ENCODE results near the gene SOX10. TPM values are rescaled to one million over a fixed set of nuclear protein-coding genes. Genes with fewer than 3 reads are reported as not detected.

Gene SOX10
- total and polyA plus RNA-seq, 12 donors: 0.11 to 3.8 (median 1.1) TPM

- TF ChIP-seq CTCF (IDR thresholded peaks at IDR 0.05): no peak
- DNase-seq: peak; percentile 19 to 53
- H3K27me3 ChIP-seq: no peaks in the 10 kb centered on the region
- H3K36me3 ChIP-seq: peaks cover 0 to 15% (median 0%) of the 10 kb centered on the region in 9 donors
- 49 to 60% methylated on average over 5 of the region's 5 CpGs for WGBS, 2 donors
- no peaks in the 10 kb centered on the region for H3K9me3 ChIP-seq
- intact Hi-C loops (cut with DNase I): no loop called here
- H3K27ac ChIP-seq: no peak overlapping the region
- peaks cover 0 to 10% (median 0%) of the 10 kb centered on the region in 9 donors for H3K4me1 ChIP-seq
- H3K4me3 ChIP-seq: no peak overlapping the region
- peak in 4 of 8 donors; percentile 22 to 53 (median 43) for ATAC-seq
These were observed 5.9 kb upstream of the SOX10 start for GRCh38 chr22:37990301-37990700.

- H3K4me1 ChIP-seq: peaks cover 0 to 10% (median 0%) of the 10 kb centered on the region in 9 donors
- DNase-seq: no peak
- intact Hi-C loops (cut with DNase I): no loop called here
- no peak overlapping the region for H3K4me3 ChIP-seq
- H3K27ac ChIP-seq: no peak overlapping the region
- H3K9me3 ChIP-seq: no peaks in the 10 kb centered on the region
- H3K27me3 ChIP-seq: no peaks in the 10 kb centered on the region
- ATAC-seq: peak in 2 of 8 donors; percentile 10 to 25
- H3K36me3 ChIP-seq: peaks cover 0 to 15% (median 0%) of the 10 kb centered on the region in 9 donors
- 87 to 94% methylated on average over 14 of the region's 14 CpGs for WGBS, 2 donors
- no peak for TF ChIP-seq CTCF (IDR thresholded peaks at IDR 0.05)
These were observed 5.0 kb upstream of the SOX10 start for GRCh38 chr22:37989146-37990045.

- no peak overlapping the region for H3K27ac ChIP-seq
- intact Hi-C loops (cut with DNase I): no loop called here
- TF ChIP-seq CTCF (IDR thresholded peaks at IDR 0.05): no peak
- no peaks in the 10 kb centered on the region for H3K9me3 ChIP-seq
- 86 to 91% methylated on average over 6 to 7 of the region's 7 CpGs for WGBS, 2 donors
- peaks cover 0 to 15% (median 0%) of the 10 kb centered on the region in 9 donors for H3K36me3 ChIP-seq
- H3K4me3 ChIP-seq: no peak overlapping the region
- no peaks in the 10 kb centered on the region for H3K27me3 ChIP-seq
- DNase-seq: no peak
- H3K4me1 ChIP-seq: peaks cover 0 to 13% (median 0%) of the 10 kb centered on the region in 9 donors
- no peak for ATAC-seq
These were observed 2.0 kb upstream of the SOX10 start for GRCh38 chr22:37986371-37986770.

GRCh38 chr22:37985751-37986281 lies 1.5 kb upstream of the SOX10 start:
- TF ChIP-seq CTCF (IDR thresholded peaks at IDR 0.05): no peak
- no peaks in the 10 kb centered on the region for H3K27me3 ChIP-seq
- H3K27ac ChIP-seq: no peak overlapping the region
- H3K4me1 ChIP-seq: peaks cover 0 to 19% (median 2%) of the 10 kb centered on the region in 9 donors
- WGBS, 2 donors: 88 to 92% methylated on average over 27 of the region's 27 CpGs
- no peak for DNase-seq
- no peak overlapping the region for H3K4me3 ChIP-seq
- ATAC-seq: no peak
- H3K9me3 ChIP-seq: no peaks in the 10 kb centered on the region
- intact Hi-C loops (cut with DNase I): no loop called here
- H3K36me3 ChIP-seq: peaks cover 0 to 15% (median 0%) of the 10 kb centered on the region in 9 donors
